ENCODE data around the gene MYO3B. TPM values are rescaled to one million over a fixed set of nuclear protein-coding genes. Genes with fewer than 3 reads are reported as not detected.

Gene MYO3B
- polyA plus RNA-seq, 1 of the 3 experiments (the other 2 are of a cell fraction): not detected

- Histone ChIP-seq H3K27ac (ENCODE audit: low read depth in 2 of 2, low read length in 1 of 2) (no peak overlapping the region), H3K79me2 (ENCODE audit: insufficient read depth) (no peaks in the 10 kb centered on the region), H3K27me3 (ENCODE audit: insufficient read depth) (no peaks in the 10 kb centered on the region), H3K4me2 (no peak overlapping the region), H3K9ac (no peak overlapping the region), H3K4me3 (ENCODE audit: low read depth in 2 of 2, low read length in 1 of 2) (no peak overlapping the region), H3F3A (replicated peaks; ENCODE audit: insufficient read depth) (no peaks in the 10 kb centered on the region), H3K9me2 (no peaks in the 10 kb centered on the region), H3K9me3 (no peaks in the 10 kb centered on the region), H3K36me3 (replicated peaks in 1 of 2; ENCODE audit: control insufficient read depth in 1 of 2, insufficient read depth in 2 of 2, low read length in 1 of 2) (no peaks in the 10 kb centered on the region), H3K4me1 (ENCODE audit: control insufficient read depth in 1 of 2, insufficient read depth in 2 of 2, low read depth in 1 of 2, low read length in 1 of 2) (peaks cover 0 to 6% of the 10 kb centered on the region in 2 experiments; a peak in 1 of 4 replicates), H4K20me1 (ENCODE audit: insufficient read depth) (no peaks in the 10 kb centered on the region), H2AFZ (ENCODE audit: low read depth) (no peak overlapping the region)
- DNase-seq: no peak
- TF ChIP-seq IRF3 (IDR thresholded peaks at IDR 0.05; ENCODE audit: low read depth, low read length) (no peak), TAF1 (IDR thresholded peaks at IDR 0.05; ENCODE audit: borderline replicate concordance, low read depth, low read length) (no peak), REST (IDR thresholded peaks at IDR 0.05; ENCODE audit: low read depth, low read length) (no peak), NFIC (IDR thresholded peaks at IDR 0.05; ENCODE audit: borderline replicate concordance) (no peak), ELF1 (IDR thresholded peaks at IDR 0.05) (no peak), SIN3A (IDR thresholded peaks at IDR 0.05; ENCODE audit: borderline replicate concordance, low read depth, low read length) (no peak), USF2 (IDR thresholded peaks at IDR 0.05; ENCODE audit: borderline replicate concordance, low read depth, low read length) (no peak), RCOR1 (IDR thresholded peaks at IDR 0.05; ENCODE audit: low read length) (no peak), FOXM1 (IDR thresholded peaks at IDR 0.05; ENCODE audit: low read depth) (no peak), USF1 (IDR thresholded peaks at IDR 0.05; ENCODE audit: borderline replicate concordance, low read depth) (no peak), YY1 (IDR thresholded peaks at IDR 0.05; ENCODE audit: low read depth) (no peak), RAD21 (IDR thresholded peaks at IDR 0.05; ENCODE audit: low read length) (no peak), EZH2phosphoT487 (IDR thresholded peaks at IDR 0.05; ENCODE audit: borderline replicate concordance, low read depth) (no peak), NRF1 (IDR thresholded peaks at IDR 0.05; ENCODE audit: low read depth, low read length) (no peak), EP300 (IDR thresholded peaks at IDR 0.05; ENCODE audit: borderline replicate concordance in 1 of 2, low read depth in 1 of 2, low read length in 1 of 2) (no peak), FOXJ3 (CRISPR knock-in tag; IDR thresholded peaks at IDR 0.05) (no peak), SMC3 (IDR thresholded peaks at IDR 0.05; ENCODE audit: low read depth, low read length) (no peak), POLR2AphosphoS5 (IDR thresholded peaks at IDR 0.05; ENCODE audit: low read depth, low read length) (no peak), GABPA (IDR thresholded peaks at IDR 0.05; ENCODE audit: low read depth) (no peak), RFX5 (IDR thresholded peaks at IDR 0.05; ENCODE audit: low read length) (no peak)
- ChIA-PET CTCF (no interaction called here), POLR2A (no interaction called here)
- 100% methylated on average over 1 of the region's 1 CpG for WGBS (ENCODE audit: low lambda C conversion rate)
Measured at GRCh38 chr2:170166735-170167134, 11.2 kb upstream of the MYO3B start.

All from SK-N-SH (cell line).